CD4-positive, alpha-beta T cell (primary cell): ENCODE results near the gene DNASE1. TPM values are rescaled to one million over a fixed set of nuclear protein-coding genes. Genes with fewer than 3 reads are reported as not detected.
A peak's percentile ranks its signal among the peaks of the same experiment; 100 is the strongest.

ENCODE experiments used
- ATAC-seq: fragments of 200-7000 bp; cut with Tn5 transposase; one replicate; pipeline ENCODE4 v1.10.0; 2022; ENCODE audit warnings: mild to moderate bottlenecking; ENCODE audit not compliant: poor library complexity
- CTCF ChIA-PET: fragments of 350-600 bp; sonication (Branson Sonifier 250); formaldehyde crosslinking; loops from one replicate; lab custom pipeline; 2021; ENCODE audit warnings: antibody characterized with exemption, inconsistent platforms; lab: Charles Lee
- POLR2A ChIA-PET: fragments of 350-600 bp; sonication (Branson Sonifier 250); formaldehyde crosslinking; loops from one replicate; lab custom pipeline; 2021; ENCODE audit warnings: antibody characterized with exemption, inconsistent platforms; lab: Charles Lee
- DNase-seq, 14 experiments: peaks; one replicate each; pipeline ENCODE4 v3.0.0-alpha.2; 2013 to 2020; ENCODE audit warnings: mixed read lengths in 2 of 14
- H3K27ac ChIP-seq, 2 donors: one replicate each; pipeline versions ENCODE4 v1.5.1 to v1.7.0; 2013; ENCODE audit warnings: low read length in 2 of 2, low read depth in 1 of 2, mild to moderate bottlenecking in 1 of 2
- H3K27me3 ChIP-seq, 2 experiments: 1 replicate in 1 of 2; 2 replicates in 1 of 2; pipeline versions ENCODE4 v1.6.1 to v1.7.0; 2013; ENCODE audit warnings: low read length in 2 of 2, control low read depth in 1 of 2, mild to moderate bottlenecking in 1 of 2, moderate library complexity in 1 of 2; ENCODE audit not compliant: insufficient read depth in 2 of 2, control insufficient read depth in 1 of 2
- H3K36me3 ChIP-seq: one replicate; pipeline ENCODE4 v1.6.1; 2013; ENCODE audit warnings: low read length, control low read depth; ENCODE audit not compliant: insufficient read depth
- H3K4me1 ChIP-seq: one replicate; pipeline ENCODE4 v1.6.1; 2013; ENCODE audit warnings: low read length, control low read depth; ENCODE audit not compliant: insufficient read depth
- H3K4me3 ChIP-seq: one replicate; pipeline ENCODE4 v1.5.1; 2013; ENCODE audit warnings: mild to moderate bottlenecking, low read length, moderate library complexity
- H3K9me3 ChIP-seq, 2 experiments: 1 replicate in 1 of 2; 2 replicates in 1 of 2; pipeline versions ENCODE4 v1.6.1 to v1.7.0; 2013; ENCODE audit warnings: low read length in 2 of 2, mild to moderate bottlenecking in 2 of 2, control low read depth in 1 of 2, moderate library complexity in 1 of 2; ENCODE audit not compliant: control insufficient read depth in 1 of 2, insufficient read depth in 1 of 2
- H3K27ac Mint-ChIP-seq: one replicate; pipeline ENCODE4 v1.8.0; 2020; ENCODE audit warnings: mixed read lengths
- H3K27me3 Mint-ChIP-seq: one replicate; pipeline ENCODE4 v1.8.0; 2021; ENCODE audit warnings: mixed read lengths
- H3K36me3 Mint-ChIP-seq: one replicate; pipeline ENCODE4 v1.8.0; 2021; ENCODE audit warnings: low read depth, mixed read lengths
- H3K4me1 Mint-ChIP-seq: one replicate; pipeline ENCODE4 v1.8.0; 2021; ENCODE audit warnings: low read depth, mixed read lengths
- H3K4me3 Mint-ChIP-seq: one replicate; pipeline ENCODE4 v1.8.0; 2020; ENCODE audit warnings: mild to moderate bottlenecking, mixed read lengths
- H3K9me3 Mint-ChIP-seq: one replicate; pipeline ENCODE4 v1.8.0; 2020; ENCODE audit warnings: mixed read lengths
- intact Hi-C, 2 experiments: fragments of 100-400 bp; cut with DNase I in 1 of 2; cut with micrococcal nuclease in 1 of 2; formaldehyde crosslinking; loops; one replicate each; pipeline versions ENCODE4 v1.15.1 to v1.9.0; 2023 to 2025; cut with DNase I, micrococcal nuclease
- total RNA-seq, 174 experiments: library from RNA in 2 of 174; stranded (reverse) in 2 of 174; gene quantifications; one replicate each; pipeline ENCODE4 v1.2.3 and lab custom pipeline; 2021 to 2026
- TF ChIP-seq, protein P1 (sequence below): fragments of 200-600 bp; IDR thresholded peaks from one replicate; pipeline ENCODE4 v1.8.0; 2022; ENCODE audit warnings: antibody characterized with exemption, mild to moderate bottlenecking

Gene DNASE1
- total RNA-seq, 2 experiments from 2014 or later: 9.5 to 10.4 TPM

DNA sequence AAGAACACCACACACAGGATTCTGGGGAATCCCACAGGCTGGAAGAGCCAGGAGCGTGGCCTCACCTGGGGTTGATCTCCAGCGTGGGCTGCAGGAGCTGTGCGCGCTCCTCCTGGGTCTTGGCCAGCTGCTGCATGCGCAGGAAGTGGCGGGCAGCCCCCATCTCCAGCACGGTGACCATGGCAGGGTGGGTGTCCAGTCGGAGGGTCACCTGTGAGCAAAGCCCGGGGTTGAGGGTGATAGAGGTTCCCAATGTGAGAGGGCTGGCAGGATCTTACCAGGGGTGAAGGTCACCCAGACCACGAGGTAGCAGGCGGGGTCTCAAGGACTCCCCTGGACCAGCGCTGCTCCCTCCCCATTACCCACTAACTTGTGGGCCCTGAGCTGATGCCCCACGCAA, 7.4 kb downstream of the DNASE1 start:
- peaks cover 15% of the 10 kb centered on the region for H3K4me1 ChIP-seq
- Mint-ChIP-seq H3K36me3 (peaks cover 73% of the 10 kb centered on the region), H3K27me3 (no peaks in the 10 kb centered on the region), H3K4me3 (no peak overlapping the region), H3K9me3 (no peaks in the 10 kb centered on the region), H3K4me1 (peaks cover 20% of the 10 kb centered on the region), H3K27ac (no peak overlapping the region)
- ATAC-seq (no peak), DNase-seq (no peak)
- no peaks in the 10 kb centered on the region for H3K9me3 ChIP-seq
- H3K27ac ChIP-seq: no peak overlapping the region
- intact Hi-C loops: no loop called here
- POLR2A ChIA-PET: no interaction called here
- no peak overlapping the region for H3K4me3 ChIP-seq
- TF ChIP-seq, protein P1, sequence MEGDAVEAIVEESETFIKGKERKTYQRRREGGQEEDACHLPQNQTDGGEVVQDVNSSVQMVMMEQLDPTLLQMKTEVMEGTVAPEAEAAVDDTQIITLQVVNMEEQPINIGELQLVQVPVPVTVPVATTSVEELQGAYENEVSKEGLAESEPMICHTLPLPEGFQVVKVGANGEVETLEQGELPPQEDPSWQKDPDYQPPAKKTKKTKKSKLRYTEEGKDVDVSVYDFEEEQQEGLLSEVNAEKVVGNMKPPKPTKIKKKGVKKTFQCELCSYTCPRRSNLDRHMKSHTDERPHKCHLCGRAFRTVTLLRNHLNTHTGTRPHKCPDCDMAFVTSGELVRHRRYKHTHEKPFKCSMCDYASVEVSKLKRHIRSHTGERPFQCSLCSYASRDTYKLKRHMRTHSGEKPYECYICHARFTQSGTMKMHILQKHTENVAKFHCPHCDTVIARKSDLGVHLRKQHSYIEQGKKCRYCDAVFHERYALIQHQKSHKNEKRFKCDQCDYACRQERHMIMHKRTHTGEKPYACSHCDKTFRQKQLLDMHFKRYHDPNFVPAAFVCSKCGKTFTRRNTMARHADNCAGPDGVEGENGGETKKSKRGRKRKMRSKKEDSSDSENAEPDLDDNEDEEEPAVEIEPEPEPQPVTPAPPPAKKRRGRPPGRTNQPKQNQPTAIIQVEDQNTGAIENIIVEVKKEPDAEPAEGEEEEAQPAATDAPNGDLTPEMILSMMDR: no peak
- peaks cover 66% of the 10 kb centered on the region for H3K36me3 ChIP-seq
- H3K27me3 ChIP-seq: no peaks in the 10 kb centered on the region
- CTCF ChIA-PET: no interaction called here

DNA sequence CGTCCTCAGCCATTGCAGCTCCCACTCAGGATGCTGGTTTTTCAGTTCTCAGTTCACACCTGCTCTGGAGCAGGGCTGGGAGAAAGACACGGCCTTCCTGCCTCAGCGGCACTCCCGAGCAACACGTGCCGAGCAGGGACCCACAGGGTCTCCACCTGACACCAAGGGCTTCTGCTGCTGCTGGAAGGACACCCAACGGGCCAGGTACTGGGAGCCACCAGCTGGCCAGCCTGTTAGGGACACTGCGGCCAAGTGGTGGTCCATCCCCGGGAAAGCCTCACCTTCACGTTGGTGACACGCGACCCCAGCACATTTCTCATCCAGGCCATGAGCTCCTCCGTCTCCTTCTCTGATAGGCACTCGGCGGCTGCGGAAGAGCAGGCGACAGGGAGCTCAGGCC, 8.1 kb downstream of the DNASE1 start:
- no peak overlapping the region for H3K27ac ChIP-seq
- no peaks in the 10 kb centered on the region for H3K9me3 ChIP-seq
- peaks cover 15% of the 10 kb centered on the region for H3K4me1 ChIP-seq
- peaks cover 59% of the 10 kb centered on the region for H3K36me3 ChIP-seq
- no peaks in the 10 kb centered on the region for H3K27me3 ChIP-seq
- ATAC-seq: no peak
- intact Hi-C loops: no loop called here
- H3K27me3 Mint-ChIP-seq: no peaks in the 10 kb centered on the region
- peaks cover 66% of the 10 kb centered on the region for H3K36me3 Mint-ChIP-seq
- ChIA-PET CTCF (no interaction called here), POLR2A (no interaction called here)
- TF ChIP-seq, protein P1: no peak
- no peak overlapping the region for H3K4me3 Mint-ChIP-seq
- no peak for DNase-seq
- H3K9me3 Mint-ChIP-seq: no peaks in the 10 kb centered on the region
- peaks cover 20% of the 10 kb centered on the region for H3K4me1 Mint-ChIP-seq
- no peak overlapping the region for H3K27ac Mint-ChIP-seq
- H3K4me3 ChIP-seq: no peak overlapping the region

DNA sequence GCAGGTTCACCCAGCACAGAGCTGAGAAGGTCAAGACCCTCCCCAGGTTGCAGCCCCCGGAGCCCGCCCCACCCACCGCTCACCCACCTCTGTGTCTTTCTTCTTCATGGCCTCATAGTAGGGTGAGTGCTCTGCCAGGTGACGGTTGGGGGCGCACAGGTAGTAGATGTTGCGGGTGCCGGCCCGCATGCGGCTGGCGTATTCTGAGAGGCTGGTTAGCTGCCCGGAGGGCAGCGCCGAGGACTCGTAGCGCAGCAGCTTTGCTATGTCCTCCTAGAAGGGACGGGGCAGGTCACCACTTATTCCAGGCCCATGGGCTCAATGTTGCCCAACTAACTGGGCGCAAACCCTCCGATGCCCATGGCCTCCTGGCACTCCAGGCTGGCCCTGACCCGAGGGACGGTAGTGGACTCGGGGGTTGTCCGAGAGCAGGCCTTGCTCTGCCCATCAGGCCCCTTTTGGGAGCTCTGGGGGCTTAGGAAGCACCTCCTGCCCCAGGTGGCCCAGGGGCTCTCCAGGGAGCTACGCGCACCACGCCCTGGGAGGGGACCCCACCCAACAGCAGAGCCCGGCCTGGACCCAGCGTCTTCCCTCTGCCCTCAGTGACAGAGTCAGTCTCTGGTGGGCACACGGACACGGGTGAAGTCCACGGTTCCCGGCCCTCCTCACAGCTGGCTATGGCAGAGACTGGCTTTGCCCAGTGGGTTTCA, 9.9 kb downstream of the DNASE1 start:
- TF ChIP-seq, protein P1: no peak
- peak in 1 of 14 experiments; percentile 14 for DNase-seq
- H3K27me3 ChIP-seq: no peaks in the 10 kb centered on the region
- CTCF ChIA-PET: no interaction called here
- H3K4me3 Mint-ChIP-seq: no peak overlapping the region
- H3K36me3 ChIP-seq: peaks cover 54% of the 10 kb centered on the region
- POLR2A ChIA-PET: no interaction called here
- no peaks in the 10 kb centered on the region for H3K9me3 Mint-ChIP-seq
- no peak overlapping the region for H3K27ac Mint-ChIP-seq
- no peaks in the 10 kb centered on the region for H3K9me3 ChIP-seq
- peaks cover 15% of the 10 kb centered on the region for H3K4me1 ChIP-seq
- no peak overlapping the region for H3K4me3 ChIP-seq
- peaks cover 54% of the 10 kb centered on the region for H3K36me3 Mint-ChIP-seq
- intact Hi-C loops: loop anchor here in 1 of 2 experiments (2.0 kb wide), 1 partner anchor 138 kb away; no protein-coding TSS in a partner anchor
- peaks cover 20% of the 10 kb centered on the region for H3K4me1 Mint-ChIP-seq
- H3K27me3 Mint-ChIP-seq: no peaks in the 10 kb centered on the region
- ATAC-seq: no peak
- peak overlapping the region in 1 of 2 donors; percentile 2 for H3K27ac ChIP-seq
